ENCODE measurements around the gene DNAAF1.

DNAAF1 gene

GRCh38 chr16:84161037-84161436 is 15.9 kb downstream of the DNAAF1 start:
- no peak for DNase-seq (ENCODE audit: insufficient read length, low spot score)
- FAIRE-seq = no peak
- no peak for TF ChIP-seq CTCF (IDR thresholded peaks at IDR 0.05; ENCODE audit: insufficient read depth, missing control alignments)

- TF ChIP-seq CTCF (IDR thresholded peaks at IDR 0.05; ENCODE audit: insufficient read depth, missing control alignments) = no peak
- DNase-seq (ENCODE audit: insufficient read length, low spot score) (no peak), FAIRE-seq (no peak)
These were observed 16.7 kb downstream of the DNAAF1 start for GRCh38 chr16:84161801-84162200.

DNA sequence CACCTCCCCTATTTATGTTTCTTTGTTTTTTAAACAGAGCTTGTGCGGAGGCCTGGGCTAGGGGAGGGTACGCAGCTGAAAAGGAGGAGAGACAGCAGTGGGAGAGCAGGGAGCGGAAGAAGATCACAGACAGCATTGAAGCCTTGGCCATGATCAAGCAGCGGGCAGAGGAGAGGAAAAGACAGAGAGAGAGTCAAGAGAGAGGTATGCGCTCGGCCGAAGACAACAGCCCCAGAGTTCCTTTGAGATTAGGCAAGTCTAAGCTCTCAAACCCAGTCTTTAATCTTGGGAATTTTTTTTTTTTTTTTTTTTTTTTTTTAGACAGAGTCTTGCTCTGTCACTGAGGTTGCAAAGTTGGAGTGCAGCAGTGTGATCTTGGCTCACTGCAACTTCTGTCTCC is 20.6 kb downstream of the DNAAF1 start:
- no peak for FAIRE-seq
- DNase-seq (ENCODE audit: insufficient read length, low spot score) = no peak
- no peak for TF ChIP-seq CTCF (IDR thresholded peaks at IDR 0.05; ENCODE audit: insufficient read depth, missing control alignments)

- FAIRE-seq = no peak
- DNase-seq (ENCODE audit: insufficient read length, low spot score) = no peak
These were observed 21.9 kb downstream of the DNAAF1 start for GRCh38 chr16:84166796-84167695.

DNA sequence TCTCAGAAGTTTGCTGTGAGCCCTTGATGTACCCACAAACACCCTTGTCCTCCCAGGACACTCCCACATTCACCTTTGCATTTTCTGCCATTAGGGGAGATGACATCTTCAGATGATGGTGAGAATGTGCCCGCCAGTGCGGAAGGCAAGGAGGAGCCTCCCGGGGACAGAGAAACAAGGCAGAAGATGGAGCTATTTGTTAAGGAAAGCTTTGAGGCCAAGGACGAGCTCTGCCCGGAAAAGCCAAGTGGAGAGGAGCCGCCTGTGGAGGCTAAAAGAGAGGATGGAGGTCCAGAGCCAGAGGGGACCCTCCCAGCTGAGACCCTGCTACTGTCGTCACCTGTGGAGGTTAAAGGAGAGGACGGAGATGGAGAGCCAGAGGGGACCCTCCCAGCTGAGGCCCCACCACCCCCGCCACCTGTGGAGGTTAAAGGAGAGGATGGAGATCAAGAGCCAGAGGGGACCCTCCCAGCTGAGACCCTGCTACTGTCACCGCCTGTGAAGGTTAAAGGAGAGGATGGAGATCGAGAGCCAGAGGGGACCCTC is 24.7 kb downstream of the DNAAF1 start:
- FAIRE-seq = no peak
- DNase-seq (ENCODE audit: insufficient read length, low spot score) = no peak
- no peak for TF ChIP-seq CTCF (IDR thresholded peaks at IDR 0.05; ENCODE audit: insufficient read depth, missing control alignments)

More at GRCh38 chr16:84166796-84167695, 21.9 kb downstream of the DNAAF1 start:
- no peak for TF ChIP-seq CTCF (IDR thresholded peaks at IDR 0.05; ENCODE audit: insufficient read depth, missing control alignments)

GRCh38 chr16:84174396-84174795 is 29.3 kb downstream of the DNAAF1 start:
- no peak for TF ChIP-seq CTCF (IDR thresholded peaks at IDR 0.05; ENCODE audit: insufficient read depth, missing control alignments)
- DNase-seq (ENCODE audit: insufficient read length, low spot score) = no peak
- no peak for FAIRE-seq

Measured in D721Med (cell line).